SK-N-SH (cell line): ENCODE data around the gene DNAJA3. TPM values are rescaled to one million over a fixed set of nuclear protein-coding genes. Genes with fewer than 3 reads are reported as not detected.

ENCODE experiments used
- CTCF ChIA-PET: fragments of 300-600, 350-600 bp; formaldehyde crosslinking; extraction: SDS; loops from one replicate; lab custom pipeline; 2021; lab: Yijun Ruan, JAX
- POLR2A ChIA-PET: fragments of 350-600 bp; sonication (Branson Sonifier 250); formaldehyde crosslinking; extraction: SDS; loops from one replicate; lab custom pipeline; 2020; ENCODE audit warnings: antibody characterized with exemption, inconsistent platforms; lab: Yijun Ruan, JAX
- DNase-seq: peaks from one replicate; pipeline ENCODE4 v3.0.0; 2012
- H2AFZ ChIP-seq: fragments of 200-600 bp; sonication (generic); 2 replicates; pipeline ENCODE4 v1.8.1; 2016; ENCODE audit warnings: antibody characterized with exemption, mild to moderate bottlenecking, low read depth
- H3F3A ChIP-seq: fragments of 200-600 bp; sonication (generic); replicated peaks from 2 replicates; pipeline ENCODE3; 2016; ENCODE audit warnings: antibody characterized with exemption, mild to moderate bottlenecking; ENCODE audit not compliant: insufficient read depth
- H3K27ac ChIP-seq, 2 experiments: fragments of 200-500 bp in 1 of 2; fragments of 200-600 bp in 1 of 2; sonication (Bioruptor generic) in 1 of 2; sonication (generic), shearing (Covaris generic) in 1 of 2; 2 replicates each; pipeline versions ENCODE4 v1.5.1 to v1.6.1; 2014 to 2016; ENCODE audit warnings: low read depth in 2 of 2, inconsistent platforms in 1 of 2, low read length in 1 of 2, mild to moderate bottlenecking in 1 of 2, mixed read lengths in 1 of 2
- H3K27me3 ChIP-seq: fragments of 200-600 bp; sonication (generic), shearing (Covaris generic); 2 replicates; pipeline ENCODE4 v1.6.1; 2016; ENCODE audit warnings: mixed run types; ENCODE audit not compliant: insufficient read depth
- H3K36me3 ChIP-seq, 2 experiments: fragments of 200-500 bp in 1 of 2; fragments of 200-600 bp in 1 of 2; sonication (Bioruptor generic) in 1 of 2; sonication (generic) in 1 of 2; replicated peaks in 1 of 2; 2 replicates each; pipeline versions ENCODE3 to v1.5.1; 2014 to 2016; ENCODE audit warnings: low read length in 1 of 2, mild to moderate bottlenecking in 1 of 2; ENCODE audit not compliant: insufficient read depth in 2 of 2, control insufficient read depth in 1 of 2
- H3K4me1 ChIP-seq, 2 experiments: fragments of 200-500 bp in 1 of 2; fragments of 200-600 bp in 1 of 2; sonication (Bioruptor generic) in 1 of 2; sonication (generic), shearing (Covaris generic) in 1 of 2; 2 replicates each; pipeline versions ENCODE4 v1.5.1 to v1.6.1; 2014 to 2016; ENCODE audit warnings: low read depth in 1 of 2, low read length in 1 of 2, mixed run types in 1 of 2; ENCODE audit not compliant: insufficient read depth in 2 of 2, control insufficient read depth in 1 of 2
- H3K4me2 ChIP-seq: fragments of 200-600 bp; sonication (generic), shearing (Covaris generic); 2 replicates; pipeline ENCODE4 v1.6.1; 2017; ENCODE audit warnings: mixed run types
- H3K4me3 ChIP-seq, 2 experiments: fragments of 200-500 bp in 1 of 2; fragments of 200-600 bp in 1 of 2; sonication (Bioruptor generic) in 1 of 2; sonication (generic), shearing (Covaris generic) in 1 of 2; 2 replicates each; pipeline versions ENCODE4 v1.5.1 to v1.8.1; 2014 to 2016; ENCODE audit warnings: low read depth in 2 of 2, inconsistent platforms in 1 of 2, low read length in 1 of 2, mild to moderate bottlenecking in 1 of 2, mixed read lengths in 1 of 2, moderate library complexity in 1 of 2
- H3K79me2 ChIP-seq: fragments of 200-600 bp; sonication (generic); 2 replicates; pipeline ENCODE4 v1.8.1; 2017; ENCODE audit warnings: mild to moderate bottlenecking; ENCODE audit not compliant: insufficient read depth
- H3K9ac ChIP-seq: fragments of 200-600 bp; sonication (generic); 2 replicates; pipeline ENCODE4 v1.6.1; 2017; ENCODE audit warnings: mixed run types
- H3K9me2 ChIP-seq: fragments of 200-600 bp; sonication (generic); 2 replicates; pipeline ENCODE4 v1.6.1; 2017; ENCODE audit warnings: mixed run types
- H3K9me3 ChIP-seq: fragments of 200-600 bp; sonication (generic); 2 replicates; pipeline ENCODE4 v1.6.1; 2017; ENCODE audit warnings: mixed run types, mild to moderate bottlenecking, moderate library complexity
- H4K20me1 ChIP-seq: fragments of 200-600 bp; sonication (generic); 2 replicates; pipeline ENCODE4 v1.6.1; 2017; ENCODE audit warnings: mild to moderate bottlenecking, mixed run types; ENCODE audit not compliant: insufficient read depth
- CHD2 ChIP-seq: fragments of 150-350 bp; IDR thresholded peaks from 2 replicates; pipeline ENCODE4 v1.6.1; 2018; ENCODE audit warnings: low read length; ENCODE audit not compliant: partially characterized antibody
- ELF1 ChIP-seq: IDR thresholded peaks from 2 replicates; pipeline ENCODE4 v1.4.0; 2012
- EZH2phosphoT487 ChIP-seq: fragments of 200-600 bp; sonication (generic); IDR thresholded peaks from 2 replicates; pipeline ENCODE4 v1.6.1; 2017; ENCODE audit warnings: low read depth, mixed run types, mild to moderate bottlenecking, antibody characterized with exemption, moderate library complexity, borderline replicate concordance
- FOSL2 ChIP-seq: IDR thresholded peaks from 2 replicates; pipeline ENCODE4 v1.4.0; 2012; ENCODE audit warnings: low read depth, mild to moderate bottlenecking, moderate library complexity, borderline replicate concordance
- FOXJ3 ChIP-seq: sonication (generic); formaldehyde crosslinking; IDR thresholded peaks from 2 replicates; pipeline ENCODE4 v1.5.1; 2020; ENCODE audit warnings: mild to moderate bottlenecking, missing genetic modification reagents
- FOXM1 ChIP-seq: IDR thresholded peaks from 2 replicates; pipeline ENCODE4 v1.4.0; 2012; ENCODE audit warnings: low read depth, mild to moderate bottlenecking
- JUND ChIP-seq: IDR thresholded peaks from 2 replicates; pipeline ENCODE4 v1.4.0; 2012
- NFIC ChIP-seq: IDR thresholded peaks from 2 replicates; pipeline ENCODE4 v1.4.0; 2012; ENCODE audit warnings: borderline replicate concordance
- NRF1 ChIP-seq: IDR thresholded peaks from 2 replicates; pipeline ENCODE4 v1.6.1; 2012; ENCODE audit warnings: low read depth, mild to moderate bottlenecking, low read length
- RCOR1 ChIP-seq: fragments of 150-350 bp; IDR thresholded peaks from 2 replicates; pipeline ENCODE4 v1.6.1; 2017; ENCODE audit warnings: antibody characterized with exemption, low read length
- SMC3 ChIP-seq: IDR thresholded peaks from 2 replicates; pipeline ENCODE4 v1.6.1; 2012; ENCODE audit warnings: low read depth, low read length, improper control_type of control experiment
- TAF1 ChIP-seq: IDR thresholded peaks from 2 replicates; pipeline ENCODE4 v1.6.1; 2012; ENCODE audit warnings: low read depth, mild to moderate bottlenecking, low read length, moderate library complexity, borderline replicate concordance
- TEAD4 ChIP-seq: IDR thresholded peaks from 2 replicates; pipeline ENCODE4 v1.4.0; 2012; ENCODE audit warnings: mild to moderate bottlenecking, borderline replicate concordance; ENCODE audit not compliant: insufficient read depth
- WGBS: methylation state at CpG from one replicate; pipeline ENCODE4 v1.1.6; 2017; ENCODE audit warnings: low lambda C conversion rate; 5-methylcytosine and 5-hydroxymethylcytosine counted together
- polyA plus RNA-seq, 3 experiments: library from polyadenylated mRNA; depleted of rRNA; stranded (reverse); fragments of >200 nt; gene quantifications; 2 replicates each; pipeline ENCODE4 v1.2.3, GENCODE V29; 2012
- TF ChIP-seq, protein P1 (sequence below): fragments of 150-350 bp; IDR thresholded peaks from 2 replicates; pipeline ENCODE4 v1.6.1; 2017; ENCODE audit warnings: antibody characterized with exemption, low read length, low read depth, borderline replicate concordance
- TF ChIP-seq, protein P2 (sequence below): IDR thresholded peaks from 2 replicates; pipeline ENCODE4; 2012
- TF ChIP-seq, protein P3 (sequence below): fragments of 150-350 bp; IDR thresholded peaks from 2 replicates; pipeline ENCODE4 v1.6.1; 2016; ENCODE audit warnings: mild to moderate bottlenecking, low read depth, low read length
- TF ChIP-seq, protein P4 (sequence below): IDR thresholded peaks from 2 replicates; pipeline ENCODE4 v1.4.0; 2012; ENCODE audit warnings: low read depth, borderline replicate concordance
- TF ChIP-seq, protein P5 (sequence below): fragments of 200-600 bp; sonication (generic); IDR thresholded peaks from 2 replicates; pipeline ENCODE4 v1.6.1; 2017; ENCODE audit warnings: antibody characterized with exemption, mild to moderate bottlenecking, moderate library complexity

DNAJA3 gene
- polyA plus RNA-seq, 1 of the 3 experiments (the other 2 are of a cell fraction): 52.6 TPM

DNA sequence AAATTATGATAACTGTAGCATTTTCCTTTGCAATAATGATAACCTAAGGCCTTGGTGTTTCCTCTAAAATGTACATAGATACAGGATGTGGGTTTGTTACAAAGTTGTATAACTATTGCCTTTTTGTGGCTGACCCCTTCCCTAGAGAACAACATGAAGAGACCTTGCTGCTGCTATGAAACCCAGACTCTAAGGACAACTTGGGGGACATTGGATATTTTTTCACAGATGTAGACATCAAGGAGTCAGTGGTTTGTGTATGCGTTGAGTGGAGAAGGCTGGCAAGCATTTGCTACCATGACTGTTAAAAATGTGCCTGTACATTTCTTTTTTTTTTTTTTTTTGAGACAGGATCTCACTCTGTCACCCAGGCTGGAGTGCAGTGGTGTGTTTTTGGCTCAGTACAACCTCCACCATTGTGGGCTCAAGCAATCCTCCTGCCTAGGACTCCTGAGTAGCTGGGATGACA lies 62.9 kb downstream of the DNAJA3 start:
- Histone ChIP-seq H3K4me2 (peak overlapping the region; percentile 32; the same call in 1 of the 2 replicates), H3K36me3 (peaks cover 4 to 7% of the 10 kb centered on the region in 2 experiments), H3F3A (peaks cover 34% of the 10 kb centered on the region), H3K27ac (peak overlapping the region in 1 of 2 experiments; percentile 79; a peak in 2 of 4 replicates), H3K9me3 (no peaks in the 10 kb centered on the region), H3K9ac (peak overlapping the region; percentile 8; the same call in 1 of the 2 replicates), H2AFZ (no peak overlapping the region), H3K4me1 (peaks cover 0 to 24% of the 10 kb centered on the region in 2 experiments; a peak in 2 of 4 replicates), H3K9me2 (no peaks in the 10 kb centered on the region), H3K79me2 (peaks cover 73% of the 10 kb centered on the region), H4K20me1 (no peaks in the 10 kb centered on the region), H3K27me3 (no peaks in the 10 kb centered on the region), H3K4me3 (no peak overlapping the region)
- ChIA-PET POLR2A (no interaction called here), CTCF (interaction anchor here (1.9 kb wide), 1 partner anchor 18 kb away, joined by 12 read pairs; no protein-coding TSS in a partner anchor)
- WGBS: 85% methylated on average over 1 of the region's 1 CpG
- DNase-seq: no peak
- TF ChIP-seq NFIC (no peak), TAF1 (no peak), EZH2phosphoT487 (no peak), NRF1 (no peak)
- TF ChIP-seq, protein P1, sequence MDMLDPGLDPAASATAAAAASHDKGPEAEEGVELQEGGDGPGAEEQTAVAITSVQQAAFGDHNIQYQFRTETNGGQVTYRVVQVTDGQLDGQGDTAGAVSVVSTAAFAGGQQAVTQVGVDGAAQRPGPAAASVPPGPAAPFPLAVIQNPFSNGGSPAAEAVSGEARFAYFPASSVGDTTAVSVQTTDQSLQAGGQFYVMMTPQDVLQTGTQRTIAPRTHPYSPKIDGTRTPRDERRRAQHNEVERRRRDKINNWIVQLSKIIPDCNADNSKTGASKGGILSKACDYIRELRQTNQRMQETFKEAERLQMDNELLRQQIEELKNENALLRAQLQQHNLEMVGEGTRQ: no peak
- TF ChIP-seq, protein P2, sequence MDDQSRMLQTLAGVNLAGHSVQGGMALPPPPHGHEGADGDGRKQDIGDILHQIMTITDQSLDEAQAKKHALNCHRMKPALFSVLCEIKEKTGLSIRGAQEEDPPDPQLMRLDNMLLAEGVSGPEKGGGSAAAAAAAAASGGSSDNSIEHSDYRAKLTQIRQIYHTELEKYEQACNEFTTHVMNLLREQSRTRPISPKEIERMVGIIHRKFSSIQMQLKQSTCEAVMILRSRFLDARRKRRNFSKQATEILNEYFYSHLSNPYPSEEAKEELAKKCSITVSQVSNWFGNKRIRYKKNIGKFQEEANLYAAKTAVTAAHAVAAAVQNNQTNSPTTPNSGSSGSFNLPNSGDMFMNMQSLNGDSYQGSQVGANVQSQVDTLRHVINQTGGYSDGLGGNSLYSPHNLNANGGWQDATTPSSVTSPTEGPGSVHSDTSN: no peak
- TF ChIP-seq, all 33 proteins: peak for 0

DNA sequence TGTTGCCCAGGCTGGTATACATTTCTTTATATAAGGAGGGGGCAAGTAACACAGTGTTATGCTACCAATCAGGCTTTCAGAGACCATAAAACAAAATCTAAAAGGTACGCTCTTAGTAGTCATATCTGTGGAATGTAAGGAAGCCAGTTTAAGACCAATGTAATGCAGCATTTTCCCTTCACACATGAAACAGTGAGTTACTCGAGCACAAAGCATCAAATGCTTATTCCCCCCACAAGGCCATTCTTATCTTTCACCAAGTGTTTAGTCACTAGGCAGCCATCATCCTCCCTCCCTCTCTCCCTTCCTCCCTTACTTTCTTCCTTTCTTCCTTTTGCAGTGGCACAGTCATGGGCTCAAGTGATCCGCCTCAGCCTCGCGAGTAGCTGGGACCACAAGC lies 63.4 kb downstream of the DNAJA3 start:
- DNase-seq: no peak
- POLR2A ChIA-PET: no interaction called here
- peak overlapping the region; percentile 45; the same call in 1 of the 2 replicates for H3K9ac ChIP-seq
- H3K9me3 ChIP-seq: no peaks in the 10 kb centered on the region
- H3K27ac ChIP-seq: peak overlapping the region; percentile 5 to 79; a peak in 2 of 4 replicates
- H3K36me3 ChIP-seq: peaks cover 4 to 7% of the 10 kb centered on the region in 2 experiments
- H3K4me1 ChIP-seq: peaks cover 0 to 24% of the 10 kb centered on the region in 2 experiments; a peak in 2 of 4 replicates
- peaks cover 71% of the 10 kb centered on the region for H3K79me2 ChIP-seq
- H3K27me3 ChIP-seq: no peaks in the 10 kb centered on the region
- H3K4me2 ChIP-seq: peak overlapping the region; percentile 32; the same call in 1 of the 2 replicates
- H3K9me2 ChIP-seq: no peaks in the 10 kb centered on the region
- peaks cover 34% of the 10 kb centered on the region for H3F3A ChIP-seq
- H3K4me3 ChIP-seq: no peak overlapping the region
- no peaks in the 10 kb centered on the region for H4K20me1 ChIP-seq
- CTCF ChIA-PET: interaction anchor here (1.9 kb wide), 1 partner anchor 17 kb away, joined by 12 read pairs; no protein-coding TSS in a partner anchor
- H2AFZ ChIP-seq: peak overlapping the region; percentile 43; the same call in 1 of the 2 replicates
- 50% methylated on average over 5 of the region's 5 CpGs for WGBS
- no peak for TF ChIP-seq RCOR1
- TF ChIP-seq CHD2: no peak
- no peak for TF ChIP-seq SMC3
- TF ChIP-seq, protein P3, sequence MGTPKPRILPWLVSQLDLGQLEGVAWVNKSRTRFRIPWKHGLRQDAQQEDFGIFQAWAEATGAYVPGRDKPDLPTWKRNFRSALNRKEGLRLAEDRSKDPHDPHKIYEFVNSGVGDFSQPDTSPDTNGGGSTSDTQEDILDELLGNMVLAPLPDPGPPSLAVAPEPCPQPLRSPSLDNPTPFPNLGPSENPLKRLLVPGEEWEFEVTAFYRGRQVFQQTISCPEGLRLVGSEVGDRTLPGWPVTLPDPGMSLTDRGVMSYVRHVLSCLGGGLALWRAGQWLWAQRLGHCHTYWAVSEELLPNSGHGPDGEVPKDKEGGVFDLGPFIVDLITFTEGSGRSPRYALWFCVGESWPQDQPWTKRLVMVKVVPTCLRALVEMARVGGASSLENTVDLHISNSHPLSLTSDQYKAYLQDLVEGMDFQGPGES: no peak
- no peak for TF ChIP-seq TEAD4
- TF ChIP-seq EZH2phosphoT487: no peak
- peak; percentile 57 for TF ChIP-seq JUND
- TF ChIP-seq FOSL2: peak; percentile 39; the same call in 1 of the 2 replicates
- TF ChIP-seq, protein P4, sequence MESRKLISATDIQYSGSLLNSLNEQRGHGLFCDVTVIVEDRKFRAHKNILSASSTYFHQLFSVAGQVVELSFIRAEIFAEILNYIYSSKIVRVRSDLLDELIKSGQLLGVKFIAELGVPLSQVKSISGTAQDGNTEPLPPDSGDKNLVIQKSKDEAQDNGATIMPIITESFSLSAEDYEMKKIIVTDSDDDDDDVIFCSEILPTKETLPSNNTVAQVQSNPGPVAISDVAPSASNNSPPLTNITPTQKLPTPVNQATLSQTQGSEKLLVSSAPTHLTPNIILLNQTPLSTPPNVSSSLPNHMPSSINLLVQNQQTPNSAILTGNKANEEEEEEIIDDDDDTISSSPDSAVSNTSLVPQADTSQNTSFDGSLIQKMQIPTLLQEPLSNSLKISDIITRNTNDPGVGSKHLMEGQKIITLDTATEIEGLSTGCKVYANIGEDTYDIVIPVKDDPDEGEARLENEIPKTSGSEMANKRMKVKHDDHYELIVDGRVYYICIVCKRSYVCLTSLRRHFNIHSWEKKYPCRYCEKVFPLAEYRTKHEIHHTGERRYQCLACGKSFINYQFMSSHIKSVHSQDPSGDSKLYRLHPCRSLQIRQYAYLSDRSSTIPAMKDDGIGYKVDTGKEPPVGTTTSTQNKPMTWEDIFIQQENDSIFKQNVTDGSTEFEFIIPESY: no peak
- TF ChIP-seq FOXJ3: no peak
- no peak for TF ChIP-seq ELF1
- no peak for TF ChIP-seq NRF1
- TF ChIP-seq FOXM1: no peak
- TF ChIP-seq, protein P5, sequence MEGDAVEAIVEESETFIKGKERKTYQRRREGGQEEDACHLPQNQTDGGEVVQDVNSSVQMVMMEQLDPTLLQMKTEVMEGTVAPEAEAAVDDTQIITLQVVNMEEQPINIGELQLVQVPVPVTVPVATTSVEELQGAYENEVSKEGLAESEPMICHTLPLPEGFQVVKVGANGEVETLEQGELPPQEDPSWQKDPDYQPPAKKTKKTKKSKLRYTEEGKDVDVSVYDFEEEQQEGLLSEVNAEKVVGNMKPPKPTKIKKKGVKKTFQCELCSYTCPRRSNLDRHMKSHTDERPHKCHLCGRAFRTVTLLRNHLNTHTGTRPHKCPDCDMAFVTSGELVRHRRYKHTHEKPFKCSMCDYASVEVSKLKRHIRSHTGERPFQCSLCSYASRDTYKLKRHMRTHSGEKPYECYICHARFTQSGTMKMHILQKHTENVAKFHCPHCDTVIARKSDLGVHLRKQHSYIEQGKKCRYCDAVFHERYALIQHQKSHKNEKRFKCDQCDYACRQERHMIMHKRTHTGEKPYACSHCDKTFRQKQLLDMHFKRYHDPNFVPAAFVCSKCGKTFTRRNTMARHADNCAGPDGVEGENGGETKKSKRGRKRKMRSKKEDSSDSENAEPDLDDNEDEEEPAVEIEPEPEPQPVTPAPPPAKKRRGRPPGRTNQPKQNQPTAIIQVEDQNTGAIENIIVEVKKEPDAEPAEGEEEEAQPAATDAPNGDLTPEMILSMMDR: no peak
- TF ChIP-seq, protein P1: no peak
